ENCODE data around the gene PCA3.
"Not testable (repeated sequence)": the region's sequence is repeated elsewhere in the genome, so short reads cannot be mapped to it uniquely, and the experiment has no call there.

The PCA3 gene

GRCh38 chr9:76764138-76764537 lies at the start of gene PCA3:
Gene PCA3, plus strand, starts transcription at chr9:76764438.
- no peak for DNase-seq

- DNase-seq = no peak
These were observed 48.1 kb upstream of the PCA3 start for GRCh38 chr9:76716085-76716672.

GRCh38 chr9:76717176-76717575 lies 47.1 kb upstream of the PCA3 start:
- no peak for DNase-seq

GRCh38 chr9:76717613-76718012 lies 46.6 kb upstream of the PCA3 start:
- no peak for DNase-seq

- no peak for DNase-seq
These were observed 46.1 kb upstream of the PCA3 start for GRCh38 chr9:76718166-76718565.

- DNase-seq = no peak
These were observed 44.0 kb upstream of the PCA3 start for GRCh38 chr9:76720245-76720644.

- DNase-seq = no peak
These were observed 39.2 kb upstream of the PCA3 start for GRCh38 chr9:76725011-76725546.

GRCh38 chr9:76725885-76726284 lies 38.4 kb upstream of the PCA3 start:
- no peak for DNase-seq

GRCh38 chr9:76729116-76729515 lies 35.1 kb upstream of the PCA3 start:
- DNase-seq = no peak

GRCh38 chr9:76729980-76730737 lies 34.1 kb upstream of the PCA3 start:
- no peak for DNase-seq

GRCh38 chr9:76730801-76731200 lies 33.4 kb upstream of the PCA3 start:
- DNase-seq = no peak

- DNase-seq = no peak
These were observed 31.8 kb upstream of the PCA3 start for GRCh38 chr9:76732341-76732958.

GRCh38 chr9:76733096-76733495 lies 31.1 kb upstream of the PCA3 start:
- no peak for DNase-seq

- DNase-seq = no peak
These were observed 29.5 kb upstream of the PCA3 start for GRCh38 chr9:76734716-76735115.

- no peak for DNase-seq
These were observed 26.9 kb upstream of the PCA3 start for GRCh38 chr9:76737154-76737902.

GRCh38 chr9:76738402-76738801 lies 25.8 kb upstream of the PCA3 start:
- DNase-seq = no peak

- no peak for DNase-seq
These were observed 22.7 kb upstream of the PCA3 start for GRCh38 chr9:76741524-76741923.

GRCh38 chr9:76742890-76743289 lies 21.3 kb upstream of the PCA3 start:
- DNase-seq = not testable (repeated sequence)

- DNase-seq = no peak
These were observed 20.3 kb upstream of the PCA3 start for GRCh38 chr9:76743931-76744330.

GRCh38 chr9:76744336-76744735 lies 19.9 kb upstream of the PCA3 start:
- DNase-seq = no peak

- DNase-seq = no peak
These were observed 13.2 kb upstream of the PCA3 start for GRCh38 chr9:76751001-76751400.

GRCh38 chr9:76756268-76756640 lies 8.0 kb upstream of the PCA3 start:
- no peak for DNase-seq

- no peak for DNase-seq
These were observed 7.1 kb upstream of the PCA3 start for GRCh38 chr9:76756941-76757673.
